Naive thymus-derived CD4-positive, alpha-beta T cell (primary cell): Measurements from ENCODE around the gene RHOBTB3. TPM values are rescaled to one million over a fixed set of nuclear protein-coding genes. Genes with fewer than 3 reads are reported as not detected.
"Not testable (repeated sequence)": the region's sequence is repeated elsewhere in the genome, so short reads cannot be mapped to it uniquely, and the experiment has no call there.

Experiments used
- ATAC-seq: fragments of 150-1000 bp; cut with Tn5 transposase; 2 replicates; pipeline ENCODE4 v1.10.0; 2021; ENCODE audit warnings: mild to moderate bottlenecking, moderate library complexity
- CTCF ChIA-PET: fragments of 350-600 bp; sonication (Branson Sonifier 250); formaldehyde crosslinking; loops from one replicate; lab custom pipeline; 2021; ENCODE audit warnings: antibody characterized with exemption; lab: Charles Lee
- POLR2A ChIA-PET: fragments of 350-600 bp; sonication (Branson Sonifier 250); formaldehyde crosslinking; loops from one replicate; lab custom pipeline; 2021; ENCODE audit warnings: antibody characterized with exemption, inconsistent platforms; lab: Charles Lee
- DNase-seq, 9 donors: peaks; one replicate each; pipeline versions ENCODE4 v3.0.0 to v3.0.0-alpha.2; 2020 to 2022; ENCODE audit warnings: mixed read lengths in 1 of 9
- H3K27ac ChIP-seq: one replicate; pipeline ENCODE4 v1.7.0; 2013; ENCODE audit warnings: mild to moderate bottlenecking, low read depth, low read length, moderate library complexity
- H3K27me3 ChIP-seq, 2 donors: one replicate each; pipeline ENCODE4 v1.7.0; 2013; ENCODE audit warnings: low read length in 2 of 2, mild to moderate bottlenecking in 2 of 2, moderate library complexity in 2 of 2; ENCODE audit not compliant: control insufficient read depth in 2 of 2, insufficient read depth in 2 of 2
- H3K36me3 ChIP-seq, 3 experiments: 1 replicate in 2 of 3; 2 replicates in 1 of 3; pipeline ENCODE4 v1.7.0; 2013; ENCODE audit warnings: low read length in 3 of 3, mild to moderate bottlenecking in 3 of 3, moderate library complexity in 1 of 3; ENCODE audit not compliant: insufficient read depth in 3 of 3, control insufficient read depth in 2 of 3
- H3K4me1 ChIP-seq, 2 donors: one replicate each; pipeline ENCODE4 v1.7.0; 2013; ENCODE audit warnings: low read length in 2 of 2, mild to moderate bottlenecking in 2 of 2, moderate library complexity in 1 of 2; ENCODE audit not compliant: control insufficient read depth in 2 of 2, insufficient read depth in 2 of 2
- H3K4me3 ChIP-seq: 2 replicates; pipeline ENCODE4 v1.7.0; 2013; ENCODE audit warnings: mild to moderate bottlenecking, low read length
- H3K9me3 ChIP-seq, 3 experiments: 1 replicate in 2 of 3; 2 replicates in 1 of 3; pipeline ENCODE4 v1.7.0; 2013; ENCODE audit warnings: low read length in 3 of 3; ENCODE audit not compliant: control insufficient read depth in 2 of 3
- H3K27ac Mint-ChIP-seq, 9 donors: one replicate each; pipeline ENCODE4 v1.8.0; 2020 to 2022; ENCODE audit warnings: mixed read lengths in 9 of 9, mild to moderate bottlenecking in 8 of 9, moderate library complexity in 5 of 9, inconsistent platforms in 2 of 9
- H3K27me3 Mint-ChIP-seq, 5 donors: one replicate each; pipeline ENCODE4 v1.8.0; 2021 to 2022; ENCODE audit warnings: mixed read lengths in 5 of 5, mild to moderate bottlenecking in 1 of 5
- H3K36me3 Mint-ChIP-seq, 5 donors: one replicate each; pipeline ENCODE4 v1.8.0; 2020 to 2022; ENCODE audit warnings: mixed read lengths in 5 of 5, mild to moderate bottlenecking in 3 of 5, inconsistent platforms in 1 of 5
- H3K4me1 Mint-ChIP-seq, 7 donors: one replicate each; pipeline ENCODE4 v1.8.0; 2020 to 2022; ENCODE audit warnings: mixed read lengths in 7 of 7, mild to moderate bottlenecking in 3 of 7, inconsistent platforms in 1 of 7
- H3K4me3 Mint-ChIP-seq, 10 donors: one replicate each; pipeline ENCODE4 v1.8.0; 2020 to 2022; ENCODE audit warnings: mild to moderate bottlenecking in 10 of 10, mixed read lengths in 10 of 10, moderate library complexity in 6 of 10, inconsistent platforms in 2 of 10
- H3K9me3 Mint-ChIP-seq, 11 donors: one replicate each; pipeline ENCODE4 v1.8.0; 2020 to 2022; ENCODE audit warnings: mixed read lengths in 11 of 11, mild to moderate bottlenecking in 4 of 11, inconsistent platforms in 1 of 11, moderate library complexity in 1 of 11
- intact Hi-C, 2 donors: fragments of 100-400 bp; cut with micrococcal nuclease; formaldehyde crosslinking; loops; one replicate each; pipeline ENCODE4 v1.15.1; 2023
- polyA plus RNA-seq, 2 donors: library from polyadenylated mRNA; unstranded; fragments of 300-500 nt; fragmentation: Illumina TruSeq; gene quantifications; one replicate each; pipeline ENCODE4 v1.2.3, GENCODE V29; 2021
- total RNA-seq, 6 experiments: library from RNA in 5 of 6; stranded (reverse) in 5 of 6; gene quantifications; 1 replicate in 5 of 6; 2 replicates in 1 of 6; pipeline ENCODE4 v1.2.3 and lab custom pipeline; 2021 to 2026

Gene RHOBTB3
- total and polyA plus RNA-seq, 7 experiments from 2014 or later = 0.24 to 9.6 (median 4.6) TPM

DNA sequence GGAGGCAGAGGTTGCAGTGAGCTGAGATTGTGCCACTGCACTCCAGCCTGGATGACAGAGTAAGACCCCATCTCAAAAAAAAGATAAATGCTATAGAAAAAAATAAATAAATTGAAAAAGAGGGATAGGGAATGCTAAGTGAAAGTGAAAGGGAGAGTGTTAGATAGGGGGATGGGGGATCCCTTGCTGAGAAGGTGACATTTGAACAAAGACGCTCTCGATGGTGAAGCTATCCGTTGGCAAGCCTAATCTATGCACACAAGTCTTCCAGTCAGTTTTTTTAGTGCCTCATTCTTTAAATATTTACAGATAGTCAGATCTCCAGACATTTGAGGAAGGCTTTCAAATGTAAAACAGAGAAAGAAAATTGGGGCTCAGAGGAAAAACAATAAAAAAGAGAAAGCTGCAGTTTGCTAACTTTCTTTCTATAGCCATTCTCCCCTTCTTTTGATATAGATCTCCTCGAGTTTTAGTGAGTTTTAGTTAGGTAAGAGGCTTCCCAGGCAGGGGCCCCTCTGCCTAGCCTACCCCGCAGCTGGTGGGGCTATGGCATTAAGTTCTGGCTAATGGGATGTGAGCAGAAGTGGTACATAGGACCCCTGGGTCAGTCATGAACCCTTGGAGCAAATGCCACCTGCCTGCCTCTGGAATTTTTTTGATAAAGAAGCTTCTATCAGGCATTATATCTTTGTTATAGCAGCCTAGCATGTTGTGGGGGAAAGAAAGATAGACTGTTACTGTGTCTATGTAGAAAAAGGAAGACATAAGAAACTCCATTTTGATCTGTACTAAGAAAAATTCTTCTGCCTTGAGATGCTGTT lies 79.4 kb downstream of the RHOBTB3 start:
- H3K4me1 Mint-ChIP-seq = peaks cover 64 to 87% (median 80%) of the 10 kb centered on the region in 7 donors
- Histone ChIP-seq H3K9me3 (no peaks in the 10 kb centered on the region), H3K36me3 (peaks cover 0 to 30% (median 3%) of the 10 kb centered on the region in 3 experiments), H3K27ac (peak overlapping the region; percentile 75), H3K4me1 (peaks cover 35 to 60% of the 10 kb centered on the region in 2 donors), H3K27me3 (no peaks in the 10 kb centered on the region), H3K4me3 (no peak overlapping the region)
- DNase-seq = peak in 2 of 9 donors; percentile 22 to 24
- ChIA-PET CTCF (interaction anchor here (0.9 to 5.8 kb wide), 4 partner anchors 10 to 34 kb away, joined by 3 to 68 read pairs (median 7); partner anchors contain the start of gene GLRX), POLR2A (interaction anchor here (0.8 to 8.4 kb wide), 7 partner anchors 11 to 256 kb away, joined by 3 to 138 read pairs (median 3); partner anchors contain the start of genes ARSK, GLRX and SKIC3)
- intact Hi-C loops = no loop called here
- H3K9me3 Mint-ChIP-seq = no peaks in the 10 kb centered on the region
- no peak for ATAC-seq
- peak overlapping the region; percentile 76 to 98 (median 90) for H3K27ac Mint-ChIP-seq
- no peaks in the 10 kb centered on the region for H3K27me3 Mint-ChIP-seq
- H3K4me3 Mint-ChIP-seq = peak overlapping the region; percentile 39 to 84 (median 76)
- H3K36me3 Mint-ChIP-seq = peaks cover 9 to 27% (median 23%) of the 10 kb centered on the region in 5 donors

DNA sequence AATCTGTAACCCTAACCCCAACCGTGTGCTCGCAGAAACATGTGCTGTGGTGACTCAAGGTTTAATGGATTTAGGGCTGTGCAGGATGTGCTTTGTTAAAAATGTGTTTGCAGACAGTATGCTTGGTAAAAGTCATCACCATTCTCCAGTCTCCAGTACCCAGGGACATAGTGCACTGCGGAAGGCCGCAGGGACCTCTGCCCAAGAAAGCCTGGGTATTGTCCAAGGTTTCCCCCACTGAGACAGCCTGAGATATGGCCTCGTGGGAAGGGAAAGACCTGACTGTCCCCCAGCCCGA lies 79.9 kb downstream of the RHOBTB3 start:
- H3K27ac ChIP-seq = peak overlapping the region; percentile 75
- intact Hi-C loops, H3K4me3 ChIP-seq, DNase-seq, H3K9me3 ChIP-seq, ATAC-seq, H3K27me3 Mint-ChIP-seq, H3K27me3 ChIP-seq, H3K9me3 Mint-ChIP-seq: not testable (repeated sequence)
- peaks cover 14 to 32% (median 28%) of the 10 kb centered on the region in 5 donors for H3K36me3 Mint-ChIP-seq
- H3K36me3 ChIP-seq = peaks cover 0 to 36% (median 8%) of the 10 kb centered on the region in 3 experiments
- ChIA-PET POLR2A (interaction anchor here (1.0 to 8.4 kb wide), 5 partner anchors 10 to 256 kb away, joined by 3 to 138 read pairs (median 22); partner anchors contain the start of genes ARSK, GLRX and SKIC3), CTCF (interaction anchor here (2.8 to 5.8 kb wide), 2 partner anchors 10 to 33 kb away, joined by 7 to 68 read pairs; partner anchors contain the start of gene GLRX)
- H3K4me1 Mint-ChIP-seq = peaks cover 68 to 93% (median 85%) of the 10 kb centered on the region in 7 donors
- peak overlapping the region in 9 of 10 donors; percentile 66 to 84 (median 76) for H3K4me3 Mint-ChIP-seq
- H3K27ac Mint-ChIP-seq = peak overlapping the region; percentile 76 to 98 (median 90)
- H3K4me1 ChIP-seq = peaks cover 41 to 66% of the 10 kb centered on the region in 2 donors

DNA sequence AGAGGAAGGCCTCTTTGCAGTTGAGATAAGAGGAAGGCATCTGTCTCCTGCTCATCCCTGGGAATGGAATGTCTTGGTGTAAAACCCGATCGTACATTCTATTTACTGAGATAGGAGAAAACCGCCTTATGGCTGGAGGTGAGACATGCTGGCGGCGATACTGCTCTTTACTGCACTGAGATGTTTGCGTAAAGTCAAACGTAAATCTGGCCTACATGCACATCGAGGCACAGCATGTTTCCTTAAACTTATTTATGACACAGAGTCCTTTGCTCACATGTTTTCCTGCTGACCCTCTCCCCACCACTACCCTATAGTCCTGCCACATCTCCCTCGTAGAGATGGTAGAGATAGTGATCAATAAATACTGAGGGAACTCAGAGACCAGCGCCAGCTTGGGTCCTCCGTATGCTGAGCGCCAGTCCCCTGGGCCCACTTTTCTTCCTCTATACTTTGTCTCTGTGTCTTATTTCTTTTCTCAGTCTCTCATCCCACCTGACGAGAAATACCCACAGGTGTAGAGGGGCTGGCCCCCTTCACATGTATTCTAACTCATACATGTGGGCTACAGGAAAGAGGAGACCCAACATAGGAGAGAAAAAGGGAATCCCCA lies 80.4 kb downstream of the RHOBTB3 start:
- H3K9me3 ChIP-seq, H3K4me3 ChIP-seq, ATAC-seq, DNase-seq, H3K9me3 Mint-ChIP-seq, H3K27me3 Mint-ChIP-seq, H3K27me3 ChIP-seq, intact Hi-C loops: not testable (repeated sequence)
- ChIA-PET CTCF (interaction anchor here (0.6 to 5.8 kb wide), 5 partner anchors 9 to 1150 kb away, joined by 6 to 68 read pairs (median 7); partner anchors contain the start of gene GLRX), POLR2A (interaction anchor here (0.8 to 3.2 kb wide), 7 partner anchors 9 to 257 kb away, joined by 3 to 23 read pairs (median 4); partner anchors contain the start of genes ARSK, GLRX and SKIC3)
- Mint-ChIP-seq H3K36me3 (peaks cover 19 to 36% (median 33%) of the 10 kb centered on the region in 5 donors), H3K27ac (peak overlapping the region; percentile 73 to 98 (median 90)), H3K4me3 (peak overlapping the region; percentile 47 to 83 (median 70)), H3K4me1 (peaks cover 73 to 98% (median 90%) of the 10 kb centered on the region in 7 donors)
- H3K36me3 ChIP-seq = peaks cover 0 to 39% (median 11%) of the 10 kb centered on the region in 3 experiments
- peak overlapping the region; percentile 64 for H3K27ac ChIP-seq
- peaks cover 45 to 71% of the 10 kb centered on the region in 2 donors for H3K4me1 ChIP-seq

DNA sequence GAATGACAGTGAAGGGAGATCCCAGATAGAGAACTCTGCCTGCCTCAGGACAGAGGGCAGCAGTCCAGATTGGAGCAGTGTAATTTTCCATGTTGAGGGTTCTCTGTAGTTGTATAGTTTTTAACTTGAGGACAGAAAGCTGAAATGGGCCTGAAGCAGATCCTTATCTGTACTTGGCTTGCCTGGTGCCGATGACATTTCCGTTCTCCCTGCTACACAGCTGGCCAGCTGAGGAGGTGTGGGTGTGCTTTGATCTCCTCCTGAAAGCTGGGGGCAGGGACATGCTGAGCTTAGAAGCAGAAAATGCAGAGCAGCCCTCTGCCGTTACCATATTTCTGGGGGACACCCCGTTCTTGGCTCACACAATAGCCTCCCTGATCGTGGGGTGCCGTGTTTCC lies 80.9 kb downstream of the RHOBTB3 start:
- H3K27ac Mint-ChIP-seq = peak overlapping the region; percentile 73 to 98 (median 90)
- intact Hi-C loops = no loop called here
- no peaks in the 10 kb centered on the region for H3K27me3 Mint-ChIP-seq
- H3K4me3 ChIP-seq = no peak overlapping the region
- H3K9me3 ChIP-seq = no peaks in the 10 kb centered on the region
- peaks cover 50 to 76% of the 10 kb centered on the region in 2 donors for H3K4me1 ChIP-seq
- H3K4me1 Mint-ChIP-seq = peaks cover 78 to 100% (median 95%) of the 10 kb centered on the region in 7 donors
- peaks cover 0 to 39% (median 11%) of the 10 kb centered on the region in 3 experiments for H3K36me3 ChIP-seq
- ATAC-seq = no peak
- H3K36me3 Mint-ChIP-seq = peaks cover 21 to 39% (median 35%) of the 10 kb centered on the region in 5 donors
- ChIA-PET POLR2A (interaction anchor here (0.8 to 2.0 kb wide), 5 partner anchors 9 to 32 kb away, joined by 3 to 22 read pairs (median 4); partner anchors contain the start of gene GLRX), CTCF (interaction anchor here (0.6 to 1.6 kb wide), 4 partner anchors 11 to 1149 kb away, joined by 3 to 7 read pairs (median 6); partner anchors contain the start of gene GLRX)
- H3K4me3 Mint-ChIP-seq = peak overlapping the region in 9 of 10 donors; percentile 36 to 83 (median 63)
- DNase-seq = peak in 3 of 9 donors; percentile 26 to 60 (median 28)
- peak overlapping the region; percentile 64 for H3K27ac ChIP-seq
- H3K27me3 ChIP-seq = no peaks in the 10 kb centered on the region
- no peaks in the 10 kb centered on the region for H3K9me3 Mint-ChIP-seq

DNA sequence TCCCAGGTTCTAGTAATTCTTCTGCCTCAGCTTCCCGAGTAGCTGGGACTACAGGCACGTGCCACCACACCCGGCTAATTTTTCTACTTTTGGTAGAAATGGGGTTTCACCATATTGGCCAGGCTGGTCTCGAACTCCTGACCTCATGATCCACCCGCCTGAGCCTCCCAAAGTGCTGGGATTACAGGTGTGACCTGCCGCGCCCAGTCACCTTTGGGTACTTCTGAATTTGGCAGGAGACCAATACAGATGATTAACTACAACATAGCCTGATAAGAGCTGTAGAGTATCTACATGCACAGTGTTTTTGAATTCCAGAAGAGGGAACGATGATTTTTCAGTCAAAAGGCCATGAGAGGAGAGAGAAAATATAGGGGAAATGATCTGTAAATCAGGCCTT lies 81.9 kb downstream of the RHOBTB3 start:
- H3K36me3 Mint-ChIP-seq = peaks cover 21 to 39% (median 35%) of the 10 kb centered on the region in 5 donors
- peaks cover 83 to 100% (median 97%) of the 10 kb centered on the region in 7 donors for H3K4me1 Mint-ChIP-seq
- H3K9me3 ChIP-seq, H3K27me3 ChIP-seq, DNase-seq, H3K27me3 Mint-ChIP-seq, ATAC-seq, H3K4me3 ChIP-seq, H3K9me3 Mint-ChIP-seq, intact Hi-C loops, H3K27ac ChIP-seq: not testable (repeated sequence)
- H3K4me3 Mint-ChIP-seq = peak overlapping the region in 2 of 10 donors; percentile 19 to 77
- Histone ChIP-seq H3K4me1 (peaks cover 51 to 79% of the 10 kb centered on the region in 2 donors), H3K36me3 (peaks cover 0 to 39% (median 11%) of the 10 kb centered on the region in 3 experiments)
- H3K27ac Mint-ChIP-seq = peak overlapping the region in 6 of 9 donors; percentile 42 to 98 (median 92)
- POLR2A ChIA-PET = interaction anchor here (0.5 to 2.0 kb wide), 4 partner anchors 9 to 22 kb away, joined by 3 to 22 read pairs (median 5); partner anchors contain the start of gene GLRX
- CTCF ChIA-PET = interaction anchor here (1.5 to 1.6 kb wide), 2 partner anchors 10 to 32 kb away, joined by 6 to 7 read pairs; partner anchors contain the start of gene GLRX
